A549 (cell line): ENCODE results near the gene TMEM51. TPM values are rescaled to one million over a fixed set of nuclear protein-coding genes. Genes with fewer than 3 reads are reported as not detected.

ENCODE experiments used
- ATAC-seq, 2 experiments: fragments of 200-7000 bp in 1 of 2; fragments of >200 bp in 1 of 2; cut with Nextera tagmentation in 1 of 2; cut with Tn5 transposase in 1 of 2; 3 replicates each; pipeline versions ENCODE4 v1.8.0 to v1.9.1; 2018 to 2020; ENCODE audit warnings: mild to moderate bottlenecking in 1 of 2, moderate library complexity in 1 of 2
- CTCF ChIA-PET: fragments of 300-600 bp; sonication (Branson Sonifier 250); formaldehyde crosslinking; extraction: SDS; loops from one replicate; lab custom pipeline; 2021; ENCODE audit warnings: antibody characterized with exemption, inconsistent platforms; lab: Yijun Ruan, JAX
- POLR2A ChIA-PET: fragments of 350-600 bp; formaldehyde crosslinking; extraction: SDS; loops from one replicate; lab custom pipeline; 2021; ENCODE audit warnings: antibody characterized with exemption, inconsistent platforms; lab: Yijun Ruan, JAX
- DNase-seq, 2 experiments: peaks; one replicate each; pipeline versions ENCODE4 v3.0.0 to v3.0.0-alpha.2; 2011 to 2016; ENCODE audit warnings: low read depth in 1 of 2, low spot score in 1 of 2
- FAIRE-seq: peaks from 2 replicates; lab custom pipeline; 2011; peaks lifted over from hg19 to GRCh38; lab: Jason Lieb, UNC
- H3K27ac ChIP-seq, 2 experiments: fragments of >200 bp; sonication (Bioruptor Twin); formaldehyde crosslinking; 3 replicates each; pipeline ENCODE4 v1.5.1; 2016 to 2017
- H3K4me1 ChIP-seq: fragments of >200 bp; sonication (Bioruptor Twin); formaldehyde crosslinking; 3 replicates; pipeline ENCODE4 v1.6.1; 2016
- H3K4me2 ChIP-seq: fragments of >200 bp; sonication (Bioruptor Twin); formaldehyde crosslinking; 3 replicates; pipeline ENCODE4 v1.6.1; 2016
- H3K4me3 ChIP-seq: fragments of >200 bp; sonication (Bioruptor Twin); formaldehyde crosslinking; 3 replicates; pipeline ENCODE4 v1.5.1; 2016
- H3K9me3 ChIP-seq: fragments of >200 bp; sonication (Bioruptor Twin); formaldehyde crosslinking; 3 replicates; pipeline ENCODE4 v1.6.1; 2016
- BCL3 ChIP-seq: fragments of >200 bp; sonication (Bioruptor Twin); formaldehyde crosslinking; IDR thresholded peaks from 3 replicates; pipeline ENCODE4 v1.6.1; 2016
- CHD2 ChIP-seq: fragments of 150-350 bp; IDR thresholded peaks from 2 replicates; pipeline ENCODE4 v1.6.1; 2014; ENCODE audit warnings: low read length; ENCODE audit not compliant: partially characterized antibody
- CHD4 ChIP-seq: fragments of 200-600 bp; sonication (generic); IDR thresholded peaks from 2 replicates; pipeline ENCODE4 v1.6.1; 2016; ENCODE audit warnings: antibody characterized with exemption, mild to moderate bottlenecking, borderline replicate concordance
- CTCF ChIP-seq: fragments of >200 bp; sonication (Bioruptor Twin); formaldehyde crosslinking; IDR thresholded peaks from 3 replicates; pipeline ENCODE4 v1.5.1; 2016
- EHMT2 ChIP-seq: fragments of 200-600 bp; sonication (generic); IDR thresholded peaks from 2 replicates; pipeline ENCODE4 v1.6.1; 2016; ENCODE audit warnings: antibody characterized with exemption, low read depth, mild to moderate bottlenecking, moderate library complexity
- ELK1 ChIP-seq: fragments of 150-350 bp; IDR thresholded peaks from 2 replicates; pipeline ENCODE4 v1.6.1; 2014; ENCODE audit warnings: low read depth, mild to moderate bottlenecking, low read length
- FOSB ChIP-seq: fragments of 250-450 bp; sonication (Bioruptor Pico); IDR thresholded peaks from 2 replicates; pipeline ENCODE4 v1.5.0; 2020; ENCODE audit warnings: mild to moderate bottlenecking, moderate library complexity
- FOXS1 ChIP-seq: fragments of 250-450 bp; sonication (Bioruptor Pico); IDR thresholded peaks from 2 replicates; pipeline ENCODE4 v1.5.0; 2020; ENCODE audit warnings: mild to moderate bottlenecking, moderate library complexity
- GATA3 ChIP-seq: IDR thresholded peaks from 2 replicates; pipeline ENCODE4 v1.6.1; 2012; ENCODE audit warnings: borderline replicate concordance
- HDAC2 ChIP-seq: fragments of 200-600 bp; sonication (generic); IDR thresholded peaks from 2 replicates; pipeline ENCODE4 v1.6.1; 2016
- HEYL ChIP-seq: fragments of 250-450 bp; sonication (Bioruptor Pico); IDR thresholded peaks from 2 replicates; pipeline ENCODE4 v1.8.0; 2021; ENCODE audit warnings: mild to moderate bottlenecking, moderate library complexity
- HOXB5 ChIP-seq: fragments of 250-450 bp; sonication (Bioruptor Pico); IDR thresholded peaks from 2 replicates; pipeline ENCODE4 v1.5.0; 2020; ENCODE audit warnings: mild to moderate bottlenecking, moderate library complexity
- JUNB ChIP-seq: fragments of >200 bp; sonication (Bioruptor Twin); formaldehyde crosslinking; IDR thresholded peaks from 2 replicates; pipeline ENCODE4 v1.6.1; 2016
- KDM5A ChIP-seq: fragments of 200-600 bp; sonication (generic); IDR thresholded peaks from 2 replicates; pipeline ENCODE4 v1.6.1; 2016; ENCODE audit warnings: antibody characterized with exemption, mild to moderate bottlenecking
- MAFK ChIP-seq: fragments of 450-650 bp; IDR thresholded peaks from 2 replicates; pipeline ENCODE4 v1.6.1; 2014; ENCODE audit not compliant: partially characterized antibody
- MAZ ChIP-seq: fragments of 150-350 bp; IDR thresholded peaks from 2 replicates; pipeline ENCODE4 v1.6.1; 2014; ENCODE audit warnings: antibody characterized with exemption, low read depth, low read length, borderline replicate concordance
- NPAS2 ChIP-seq: fragments of 250-450 bp; sonication (Bioruptor Pico); IDR thresholded peaks from 2 replicates; pipeline ENCODE4 v1.8.0; 2022; ENCODE audit warnings: mild to moderate bottlenecking, moderate library complexity, borderline replicate concordance
- PBX3 ChIP-seq: IDR thresholded peaks from 2 replicates; pipeline ENCODE4 v1.6.1; 2012
- POLR2AphosphoS2 ChIP-seq: conservative IDR thresholded peaks from 2 replicates; pipeline ENCODE4 v1.6.1; 2012; ENCODE audit warnings: low read length, improper control_type of control experiment, inconsistent platforms
- RARB ChIP-seq: fragments of 250-450 bp; sonication (Bioruptor Pico); IDR thresholded peaks from 2 replicates; pipeline ENCODE4 v1.8.0; 2021; ENCODE audit warnings: mild to moderate bottlenecking, moderate library complexity
- SREBF2 ChIP-seq: fragments of 450-650 bp; IDR thresholded peaks from 2 replicates; pipeline ENCODE4 v1.6.1; 2014; ENCODE audit warnings: mild to moderate bottlenecking, moderate library complexity
- TP53 ChIP-seq: fragments of 250-450 bp; sonication (Bioruptor Pico); IDR thresholded peaks from 2 replicates; pipeline ENCODE4 v1.5.0; 2021; ENCODE audit warnings: mild to moderate bottlenecking, moderate library complexity
- ZC3H11A ChIP-seq: fragments of 450-650 bp; IDR thresholded peaks from 2 replicates; pipeline ENCODE4 v1.6.1; 2014; ENCODE audit warnings: antibody characterized with exemption, mild to moderate bottlenecking
- ZNF302 ChIP-seq: fragments of 250-450 bp; sonication (Bioruptor Pico); IDR thresholded peaks from 2 replicates; pipeline ENCODE4 v1.9.0; 2021; ENCODE audit warnings: inconsistent platforms, mild to moderate bottlenecking, moderate library complexity
- ZSCAN20 ChIP-seq: fragments of 250-450 bp; sonication (Bioruptor Pico); IDR thresholded peaks from 2 replicates; pipeline ENCODE4 v1.8.0; 2022; ENCODE audit warnings: mild to moderate bottlenecking, moderate library complexity
- WGBS: methylation state at CpG from one replicate; pipeline ENCODE4 v1.1.6; 2017; ENCODE audit errors: missing lambda C conversion rate; 5-methylcytosine and 5-hydroxymethylcytosine counted together
- polyA plus RNA-seq, 4 experiments: library from polyadenylated mRNA; depleted of rRNA in 3 of 4; stranded (reverse); fragments of >200 nt; fragmentation: RNase III in 1 of 4; extraction: RNeasy Plus Mini Kit Qiagen cat#74134 plus additional on column Dnase treatment in 1 of 4; gene quantifications; 2 replicates in 3 of 4; 3 replicates in 1 of 4; pipeline ENCODE4 v1.2.3, GENCODE V29; 2011 to 2017

The TMEM51 gene
- polyA plus RNA-seq, 2 of the 4 experiments (the other 2 are of a cell fraction) = 20.0 to 22.8 TPM

- no peak overlapping the region for H3K4me3 ChIP-seq
- ChIA-PET CTCF (interaction anchor here (0.6 to 3.4 kb wide), 4 partner anchors 11 to 125 kb away, joined by 3 to 15 read pairs (median 4); no protein-coding TSS in a partner anchor), POLR2A (no interaction called here)
- TF ChIP-seq HEYL (no peak), CHD4 (no peak), MAZ (no peak), PBX3 (no peak), EHMT2 (no peak), MAFK (peak; percentile 37), HDAC2 (no peak)
- ATAC-seq = no peak
- H3K9me3 ChIP-seq = no peaks in the 10 kb centered on the region
- WGBS = 79% methylated on average over 6 of the region's 6 CpGs
- no peak overlapping the region for H3K4me2 ChIP-seq
- no peak overlapping the region for H3K27ac ChIP-seq
- H3K4me1 ChIP-seq = peaks cover 6% of the 10 kb centered on the region; the same call in 2 of the 3 replicates
- DNase-seq = no peak
- FAIRE-seq = no peak
Measured at GRCh38 chr1:15148004-15148403, 5.5 kb upstream of the TMEM51 start.

GRCh38 chr1:15148475-15148874 lies 5.1 kb upstream of the TMEM51 start:
- DNase-seq (no peak), ATAC-seq (no peak), FAIRE-seq (no peak)
- H3K9me3 ChIP-seq = no peaks in the 10 kb centered on the region
- CTCF ChIA-PET = interaction anchor here (1.3 to 3.4 kb wide), 3 partner anchors 10 to 157 kb away, joined by 3 to 15 read pairs (median 5); no protein-coding TSS in a partner anchor
- peaks cover 6% of the 10 kb centered on the region; the same call in 2 of the 3 replicates for H3K4me1 ChIP-seq
- H3K27ac ChIP-seq = no peak overlapping the region
- POLR2A ChIA-PET = no interaction called here
- H3K4me2 ChIP-seq = no peak overlapping the region
- WGBS = 97% methylated on average over 6 of the region's 9 CpGs
- H3K4me3 ChIP-seq = no peak overlapping the region
- TF ChIP-seq ZSCAN20 (CRISPR knock-in tag) = no peak
- no peak for TF ChIP-seq ZC3H11A
- TF ChIP-seq CTCF = no peak

- CTCF ChIA-PET = interaction anchor here (1.8 to 8.4 kb wide), 3 partner anchors 20 to 156 kb away, joined by 5 to 133 read pairs (median 15); no protein-coding TSS in a partner anchor
- no peak overlapping the region for H3K4me2 ChIP-seq
- TF ChIP-seq NPAS2 (CRISPR knock-in tag) (no peak), ZC3H11A (no peak), GATA3 (no peak), EHMT2 (no peak), JUNB (no peak), HOXB5 (no peak), SREBF2 (no peak)
- TF ChIP-seq, all 56 proteins: peak for 0
- POLR2A ChIA-PET = no interaction called here
- DNase-seq (no peak), FAIRE-seq (no peak), ATAC-seq (no peak)
- H3K4me3 ChIP-seq = no peak overlapping the region
- H3K27ac ChIP-seq = no peak overlapping the region
- H3K4me1 ChIP-seq = peaks cover 6% of the 10 kb centered on the region; the same call in 2 of the 3 replicates
- H3K9me3 ChIP-seq = no peaks in the 10 kb centered on the region
- 0% methylated on average over 1 of the region's 1 CpG for WGBS
Measured at GRCh38 chr1:15148941-15149340, 4.6 kb upstream of the TMEM51 start.

- POLR2A ChIA-PET = no interaction called here
- 80% methylated on average over 3 of the region's 3 CpGs for WGBS
- no peak for TF ChIP-seq ELK1
- TF ChIP-seq CHD2 = no peak
- no peak for TF ChIP-seq POLR2AphosphoS2
- no peak for TF ChIP-seq ZC3H11A
- TF ChIP-seq FOXS1 = no peak
- TF ChIP-seq NPAS2 (CRISPR knock-in tag) = no peak
- TF ChIP-seq BCL3 = no peak
- no peak for TF ChIP-seq RARB (CRISPR knock-in tag)
- no peak for TF ChIP-seq KDM5A
- no peak for TF ChIP-seq PBX3
- no peak for TF ChIP-seq FOSB (CRISPR knock-in tag)
- no peak for TF ChIP-seq TP53 (CRISPR knock-in tag)
- no peak for TF ChIP-seq HOXB5
- no peak for TF ChIP-seq ZNF302 (CRISPR knock-in tag)
Measured at GRCh38 chr1:15150376-15150775, 3.2 kb upstream of the TMEM51 start.

More at GRCh38 chr1:15150376-15150775, 3.2 kb upstream of the TMEM51 start:
- H3K4me1 ChIP-seq = peaks cover 13% of the 10 kb centered on the region
- H3K4me3 ChIP-seq = no peak overlapping the region
- no peaks in the 10 kb centered on the region for H3K9me3 ChIP-seq
- no peak overlapping the region for H3K27ac ChIP-seq
- FAIRE-seq (no peak), ATAC-seq (no peak), DNase-seq (no peak)
- H3K4me2 ChIP-seq = no peak overlapping the region
- CTCF ChIA-PET = interaction anchor here (1.3 to 8.4 kb wide), 10 partner anchors 12 to 154 kb away, joined by 3 to 133 read pairs (median 18); no protein-coding TSS in a partner anchor
